Smooth muscle cell (in vitro differentiated cells): ENCODE results near the gene NRG3. TPM values are rescaled to one million over a fixed set of nuclear protein-coding genes. Genes with fewer than 3 reads are reported as not detected.

Experiments used
- DNase-seq: peaks from one replicate; lab custom pipeline; 2025; ENCODE audit not compliant: unreplicated experiment; lab: John Stamatoyannopoulos, UW
- H2AFZ ChIP-seq: fragments of 200-600 bp; sonication (generic); 2 replicates; pipeline ENCODE4 v1.6.0; 2016; ENCODE audit warnings: antibody characterized with exemption, low read depth, mild to moderate bottlenecking
- H3F3A ChIP-seq: fragments of 200-600 bp; sonication (generic); 2 replicates; pipeline ENCODE4 v1.6.0; 2017; ENCODE audit warnings: antibody characterized with exemption, low read depth
- H3K27ac ChIP-seq: fragments of 200-600 bp; sonication (generic); 2 replicates; pipeline ENCODE4 v1.5.1; 2016; ENCODE audit warnings: low read depth, mild to moderate bottlenecking
- H3K27me3 ChIP-seq: fragments of 200-600 bp; sonication (generic); 2 replicates; pipeline ENCODE4 v1.6.1; 2016; ENCODE audit warnings: low read depth, mild to moderate bottlenecking
- H3K36me3 ChIP-seq: fragments of 200-600 bp; sonication (generic); 2 replicates; pipeline ENCODE4 v1.5.1; 2016; ENCODE audit warnings: low read depth
- H3K4me1 ChIP-seq: fragments of 200-600 bp; sonication (generic); 2 replicates; pipeline ENCODE4 v1.5.1; 2016; ENCODE audit warnings: low read depth
- H3K4me2 ChIP-seq: fragments of 200-600 bp; sonication (generic); 2 replicates; pipeline ENCODE4 v1.6.0; 2016; ENCODE audit warnings: mild to moderate bottlenecking
- H3K4me3 ChIP-seq: fragments of 200-600 bp; sonication (generic); 2 replicates; pipeline ENCODE4 v1.5.1; 2016; ENCODE audit warnings: mild to moderate bottlenecking
- H3K79me2 ChIP-seq: fragments of 200-600 bp; sonication (generic); 2 replicates; pipeline ENCODE4 v1.6.0; 2016; ENCODE audit warnings: low read depth, mild to moderate bottlenecking
- H3K9ac ChIP-seq: fragments of 200-600 bp; sonication (generic); 2 replicates; pipeline ENCODE4 v1.6.0; 2016; ENCODE audit warnings: low read depth
- H3K9me3 ChIP-seq: fragments of 200-600 bp; sonication (generic); replicated peaks from 2 replicates; pipeline ENCODE4 v1.5.1; 2016; ENCODE audit warnings: low read depth
- H4K20me1 ChIP-seq: fragments of 200-600 bp; sonication (generic); 2 replicates; pipeline ENCODE4 v1.6.0; 2016; ENCODE audit warnings: low read depth
- CTCF ChIP-seq: fragments of 200-600 bp; sonication (generic); IDR thresholded peaks from 2 replicates; pipeline ENCODE4 v1.5.1; 2017; ENCODE audit warnings: borderline replicate concordance, mild to moderate bottlenecking, antibody characterized with exemption; ENCODE audit not compliant: insufficient read depth, poor library complexity, severe bottlenecking
- WGBS: methylation state at CpG from one replicate; pipeline ENCODE4 v1.1.7; 2016; ENCODE audit warnings: low lambda C conversion rate; 5-methylcytosine and 5-hydroxymethylcytosine counted together
- polyA plus RNA-seq: library from polyadenylated mRNA; unstranded; fragments of >200 nt; fragmentation: Nextera tagmentation; extraction: Ambion mirVana; gene quantifications from 2 replicates; pipeline ENCODE4 v1.2.1, GENCODE V29; 2016
- total RNA-seq: library from RNA; depleted of rRNA; stranded (reverse); fragments of >200 nt; gene quantifications from 2 replicates; pipeline ENCODE4 v1.2.3, GENCODE V29; 2014

Gene NRG3
- total and polyA plus RNA-seq, 2 experiments from 2014 or later: 4.0 to 4.8 TPM

GRCh38 chr10:81870472-81870871 lies 4.5 kb upstream of the NRG3 start:
- WGBS: 95% methylated on average over 4 of the region's 4 CpGs
- Histone ChIP-seq H3K4me1 (peaks cover 22% of the 10 kb centered on the region), H3K27me3 (peaks cover 15% of the 10 kb centered on the region), H3K79me2 (no peaks in the 10 kb centered on the region), H4K20me1 (no peaks in the 10 kb centered on the region), H2AFZ (no peak overlapping the region), H3K27ac (no peak overlapping the region), H3K9me3 (no peaks in the 10 kb centered on the region), H3K4me3 (no peak overlapping the region), H3F3A (no peaks in the 10 kb centered on the region), H3K9ac (no peak overlapping the region), H3K36me3 (no peaks in the 10 kb centered on the region), H3K4me2 (no peak overlapping the region)
- no peak for TF ChIP-seq CTCF
- no peak for DNase-seq

- H3K4me2 ChIP-seq: no peak overlapping the region
- WGBS: 94% methylated on average over 2 of the region's 2 CpGs
- no peak overlapping the region for H3K27ac ChIP-seq
- H3K4me3 ChIP-seq: no peak overlapping the region
- no peak for DNase-seq
- H3K79me2 ChIP-seq: no peaks in the 10 kb centered on the region
- no peak overlapping the region for H3K9ac ChIP-seq
- H3K36me3 ChIP-seq: no peaks in the 10 kb centered on the region
- TF ChIP-seq CTCF: no peak
- H3K4me1 ChIP-seq: peaks cover 11% of the 10 kb centered on the region
- peaks cover 26% of the 10 kb centered on the region for H3K27me3 ChIP-seq
- no peaks in the 10 kb centered on the region for H3F3A ChIP-seq
- no peaks in the 10 kb centered on the region for H4K20me1 ChIP-seq
- H3K9me3 ChIP-seq: no peaks in the 10 kb centered on the region
- no peak overlapping the region for H2AFZ ChIP-seq
These were observed 3.4 kb upstream of the NRG3 start for GRCh38 chr10:81871558-81871957.

- no peak for TF ChIP-seq CTCF
- H3K79me2 ChIP-seq: no peaks in the 10 kb centered on the region
- H3K9me3 ChIP-seq: no peaks in the 10 kb centered on the region
- H3K4me3 ChIP-seq: no peak overlapping the region
- no peak for DNase-seq
- no peak overlapping the region for H2AFZ ChIP-seq
- H3K36me3 ChIP-seq: no peaks in the 10 kb centered on the region
- H3F3A ChIP-seq: no peaks in the 10 kb centered on the region
- no peak overlapping the region for H3K9ac ChIP-seq
- peaks cover 33% of the 10 kb centered on the region for H3K27me3 ChIP-seq
- H4K20me1 ChIP-seq: no peaks in the 10 kb centered on the region
- H3K4me2 ChIP-seq: no peak overlapping the region
- H3K4me1 ChIP-seq: peaks cover 11% of the 10 kb centered on the region
- H3K27ac ChIP-seq: no peak overlapping the region
- WGBS: 38% methylated on average over 6 of the region's 6 CpGs
These were observed 2.7 kb upstream of the NRG3 start for GRCh38 chr10:81872206-81872862.
